ENCODE results near the gene PABPN1L. TPM values are rescaled to one million over a fixed set of nuclear protein-coding genes. Genes with fewer than 3 reads are reported as not detected.

Gene PABPN1L
- total and polyA plus RNA-seq, 2 of the 8 experiments (the other 6 are each of a cell fraction or from before 2014, with no cell fraction given) = not detected

DNA sequence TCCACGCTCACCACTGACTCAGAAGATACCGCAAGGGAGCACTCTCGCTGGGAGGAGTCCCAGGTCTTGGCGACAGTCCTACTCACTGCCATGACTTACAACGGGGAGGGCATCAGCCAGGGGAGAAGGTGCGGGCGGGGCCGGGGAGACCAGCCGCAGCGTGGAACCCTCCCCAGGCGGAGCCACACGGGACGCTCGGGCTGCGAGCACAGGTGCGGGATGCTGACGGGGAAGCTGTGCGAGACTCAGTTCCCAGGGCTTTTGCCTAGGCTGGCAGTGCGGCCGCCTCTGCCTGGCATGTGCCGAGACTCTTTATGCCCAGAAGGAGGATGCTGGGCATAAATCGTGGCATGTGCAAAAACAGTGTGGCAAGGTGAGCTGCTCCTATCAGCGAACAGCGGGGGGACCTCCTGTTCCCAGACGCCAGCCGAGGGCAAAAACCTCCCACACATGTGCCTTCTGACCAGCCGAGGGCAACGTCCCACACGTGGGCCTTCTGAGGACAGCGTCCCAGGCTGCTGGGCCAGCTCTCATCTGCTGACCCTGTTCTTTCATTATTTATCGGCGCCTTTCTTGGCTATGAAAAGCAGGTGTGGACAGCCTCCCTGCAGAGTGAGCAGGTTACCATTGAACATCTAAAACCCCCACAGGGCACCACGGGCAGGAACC lies 15.8 kb downstream of the PABPN1L start (continued):
- TF ChIP-seq, protein P1, sequence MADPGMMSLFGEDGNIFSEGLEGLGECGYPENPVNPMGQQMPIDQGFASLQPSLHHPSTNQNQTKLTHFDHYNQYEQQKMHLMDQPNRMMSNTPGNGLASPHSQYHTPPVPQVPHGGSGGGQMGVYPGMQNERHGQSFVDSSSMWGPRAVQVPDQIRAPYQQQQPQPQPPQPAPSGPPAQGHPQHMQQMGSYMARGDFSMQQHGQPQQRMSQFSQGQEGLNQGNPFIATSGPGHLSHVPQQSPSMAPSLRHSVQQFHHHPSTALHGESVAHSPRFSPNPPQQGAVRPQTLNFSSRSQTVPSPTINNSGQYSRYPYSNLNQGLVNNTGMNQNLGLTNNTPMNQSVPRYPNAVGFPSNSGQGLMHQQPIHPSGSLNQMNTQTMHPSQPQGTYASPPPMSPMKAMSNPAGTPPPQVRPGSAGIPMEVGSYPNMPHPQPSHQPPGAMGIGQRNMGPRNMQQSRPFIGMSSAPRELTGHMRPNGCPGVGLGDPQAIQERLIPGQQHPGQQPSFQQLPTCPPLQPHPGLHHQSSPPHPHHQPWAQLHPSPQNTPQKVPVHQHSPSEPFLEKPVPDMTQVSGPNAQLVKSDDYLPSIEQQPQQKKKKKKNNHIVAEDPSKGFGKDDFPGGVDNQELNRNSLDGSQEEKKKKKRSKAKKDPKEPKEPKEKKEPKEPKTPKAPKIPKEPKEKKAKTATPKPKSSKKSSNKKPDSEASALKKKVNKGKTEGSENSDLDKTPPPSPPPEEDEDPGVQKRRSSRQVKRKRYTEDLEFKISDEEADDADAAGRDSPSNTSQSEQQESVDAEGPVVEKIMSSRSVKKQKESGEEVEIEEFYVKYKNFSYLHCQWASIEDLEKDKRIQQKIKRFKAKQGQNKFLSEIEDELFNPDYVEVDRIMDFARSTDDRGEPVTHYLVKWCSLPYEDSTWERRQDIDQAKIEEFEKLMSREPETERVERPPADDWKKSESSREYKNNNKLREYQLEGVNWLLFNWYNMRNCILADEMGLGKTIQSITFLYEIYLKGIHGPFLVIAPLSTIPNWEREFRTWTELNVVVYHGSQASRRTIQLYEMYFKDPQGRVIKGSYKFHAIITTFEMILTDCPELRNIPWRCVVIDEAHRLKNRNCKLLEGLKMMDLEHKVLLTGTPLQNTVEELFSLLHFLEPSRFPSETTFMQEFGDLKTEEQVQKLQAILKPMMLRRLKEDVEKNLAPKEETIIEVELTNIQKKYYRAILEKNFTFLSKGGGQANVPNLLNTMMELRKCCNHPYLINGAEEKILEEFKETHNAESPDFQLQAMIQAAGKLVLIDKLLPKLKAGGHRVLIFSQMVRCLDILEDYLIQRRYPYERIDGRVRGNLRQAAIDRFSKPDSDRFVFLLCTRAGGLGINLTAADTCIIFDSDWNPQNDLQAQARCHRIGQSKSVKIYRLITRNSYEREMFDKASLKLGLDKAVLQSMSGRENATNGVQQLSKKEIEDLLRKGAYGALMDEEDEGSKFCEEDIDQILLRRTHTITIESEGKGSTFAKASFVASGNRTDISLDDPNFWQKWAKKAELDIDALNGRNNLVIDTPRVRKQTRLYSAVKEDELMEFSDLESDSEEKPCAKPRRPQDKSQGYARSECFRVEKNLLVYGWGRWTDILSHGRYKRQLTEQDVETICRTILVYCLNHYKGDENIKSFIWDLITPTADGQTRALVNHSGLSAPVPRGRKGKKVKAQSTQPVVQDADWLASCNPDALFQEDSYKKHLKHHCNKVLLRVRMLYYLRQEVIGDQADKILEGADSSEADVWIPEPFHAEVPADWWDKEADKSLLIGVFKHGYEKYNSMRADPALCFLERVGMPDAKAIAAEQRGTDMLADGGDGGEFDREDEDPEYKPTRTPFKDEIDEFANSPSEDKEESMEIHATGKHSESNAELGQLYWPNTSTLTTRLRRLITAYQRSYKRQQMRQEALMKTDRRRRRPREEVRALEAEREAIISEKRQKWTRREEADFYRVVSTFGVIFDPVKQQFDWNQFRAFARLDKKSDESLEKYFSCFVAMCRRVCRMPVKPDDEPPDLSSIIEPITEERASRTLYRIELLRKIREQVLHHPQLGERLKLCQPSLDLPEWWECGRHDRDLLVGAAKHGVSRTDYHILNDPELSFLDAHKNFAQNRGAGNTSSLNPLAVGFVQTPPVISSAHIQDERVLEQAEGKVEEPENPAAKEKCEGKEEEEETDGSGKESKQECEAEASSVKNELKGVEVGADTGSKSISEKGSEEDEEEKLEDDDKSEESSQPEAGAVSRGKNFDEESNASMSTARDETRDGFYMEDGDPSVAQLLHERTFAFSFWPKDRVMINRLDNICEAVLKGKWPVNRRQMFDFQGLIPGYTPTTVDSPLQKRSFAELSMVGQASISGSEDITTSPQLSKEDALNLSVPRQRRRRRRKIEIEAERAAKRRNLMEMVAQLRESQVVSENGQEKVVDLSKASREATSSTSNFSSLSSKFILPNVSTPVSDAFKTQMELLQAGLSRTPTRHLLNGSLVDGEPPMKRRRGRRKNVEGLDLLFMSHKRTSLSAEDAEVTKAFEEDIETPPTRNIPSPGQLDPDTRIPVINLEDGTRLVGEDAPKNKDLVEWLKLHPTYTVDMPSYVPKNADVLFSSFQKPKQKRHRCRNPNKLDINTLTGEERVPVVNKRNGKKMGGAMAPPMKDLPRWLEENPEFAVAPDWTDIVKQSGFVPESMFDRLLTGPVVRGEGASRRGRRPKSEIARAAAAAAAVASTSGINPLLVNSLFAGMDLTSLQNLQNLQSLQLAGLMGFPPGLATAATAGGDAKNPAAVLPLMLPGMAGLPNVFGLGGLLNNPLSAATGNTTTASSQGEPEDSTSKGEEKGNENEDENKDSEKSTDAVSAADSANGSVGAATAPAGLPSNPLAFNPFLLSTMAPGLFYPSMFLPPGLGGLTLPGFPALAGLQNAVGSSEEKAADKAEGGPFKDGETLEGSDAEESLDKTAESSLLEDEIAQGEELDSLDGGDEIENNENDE (IDR thresholded peaks at IDR 0.05; ENCODE audit: insufficient replicate concordance, low read length) = no peak
- no peak for TF ChIP-seq JUN (IDR thresholded peaks at IDR 0.05; ENCODE audit: low read depth, low read length)
- no peak for TF ChIP-seq CBX5 (IDR thresholded peaks at IDR 0.05; ENCODE audit: low read depth, low read length)
- no peak for TF ChIP-seq TCF12 (IDR thresholded peaks at IDR 0.05; ENCODE audit: low read depth, low read length)
- no peak for TF ChIP-seq RXRA (IDR thresholded peaks at IDR 0.05; ENCODE audit: insufficient read depth, low read depth, low read length)
- no peak for TF ChIP-seq SP1 (IDR thresholded peaks at IDR 0.05; ENCODE audit: low read depth, low read length)
- no peak for TF ChIP-seq TAF1 (IDR thresholded peaks at IDR 0.05; ENCODE audit: low read depth, low read length)
- no peak for TF ChIP-seq EP300 (IDR thresholded peaks at IDR 0.05; ENCODE audit: borderline replicate concordance in 1 of 2, low read depth in 2 of 2, low read length in 2 of 2)
- TF ChIP-seq, protein P2, sequence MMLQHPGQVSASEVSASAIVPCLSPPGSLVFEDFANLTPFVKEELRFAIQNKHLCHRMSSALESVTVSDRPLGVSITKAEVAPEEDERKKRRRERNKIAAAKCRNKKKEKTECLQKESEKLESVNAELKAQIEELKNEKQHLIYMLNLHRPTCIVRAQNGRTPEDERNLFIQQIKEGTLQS (IDR thresholded peaks at IDR 0.05; ENCODE audit: insufficient read depth, low read depth, low read length) = no peak
- no peak for TF ChIP-seq NRF1 (IDR thresholded peaks at IDR 0.05; ENCODE audit: low read depth, low read length)

Data from H1 (cell line).